GM19239 (cell line): Measurements from ENCODE around the gene THSD7B.

Experiments used
- DNase-seq: peaks from one replicate; pipeline ENCODE4 v3.0.0; 2011; ENCODE audit warnings: low spot score; ENCODE audit not compliant: insufficient read length
- FAIRE-seq: peaks from 2 replicates; lab custom pipeline; 2011; peaks lifted over from hg19 to GRCh38; lab: Jason Lieb, UNC

THSD7B gene

GRCh38 chr2:136809998-136810397, 44.7 kb downstream of the THSD7B start:
- no peak for FAIRE-seq
- DNase-seq: no peak

GRCh38 chr2:136818839-136819238, 53.5 kb downstream of the THSD7B start:
- FAIRE-seq (no peak), DNase-seq (no peak)

GRCh38 chr2:136823291-136823690, 57.9 kb downstream of the THSD7B start:
- FAIRE-seq: no peak

GRCh38 chr2:136828162-136828561, 62.8 kb downstream of the THSD7B start:
- no peak for DNase-seq
- FAIRE-seq: no peak

More at GRCh38 chr2:136823291-136823690, 57.9 kb downstream of the THSD7B start:
- no peak for DNase-seq

DNA sequence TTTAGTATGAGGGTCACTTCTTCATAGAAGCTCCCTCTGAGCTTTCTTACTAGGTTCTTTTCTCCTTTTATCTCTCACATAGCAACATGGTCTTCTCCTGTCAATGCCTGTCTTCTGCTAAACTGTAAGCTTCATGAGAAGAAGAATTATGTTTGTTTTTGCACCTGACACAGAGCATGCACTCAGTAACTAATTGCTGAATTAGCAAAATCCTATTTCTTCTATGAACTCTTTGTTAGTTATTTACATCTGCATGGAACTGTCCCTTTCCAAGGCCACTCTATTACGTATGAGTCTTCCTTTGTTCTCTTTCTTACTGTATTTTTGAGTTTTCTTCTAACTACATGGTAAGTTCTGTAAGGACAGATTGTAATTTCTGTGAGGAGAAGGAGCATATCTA, 63.4 kb downstream of the THSD7B start:
- DNase-seq (no peak), FAIRE-seq (no peak)

GRCh38 chr2:136844546-136844945, 79.2 kb downstream of the THSD7B start:
- no peak for DNase-seq
- no peak for FAIRE-seq

DNA sequence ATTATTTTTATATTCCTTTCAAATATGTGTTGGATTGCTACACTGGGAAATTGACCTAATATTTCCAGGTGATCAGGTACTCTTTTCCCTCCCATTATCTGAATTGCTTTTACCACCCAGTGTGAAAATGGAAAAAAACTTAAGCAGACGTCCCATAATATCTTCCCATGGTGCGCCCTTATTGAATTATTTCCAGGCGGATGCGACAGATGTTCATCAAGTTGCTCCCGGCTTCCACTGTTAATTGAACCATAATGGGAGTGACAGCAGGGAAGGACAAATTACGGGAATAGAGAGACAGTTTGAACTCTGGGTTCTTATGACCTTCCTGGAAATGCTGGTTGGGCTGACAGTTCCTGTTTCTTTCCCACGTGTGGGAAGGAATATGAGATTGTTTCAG, 93.3 kb downstream of the THSD7B start:
- FAIRE-seq (no peak), DNase-seq (no peak)

- FAIRE-seq: no peak
Measured at GRCh38 chr2:136860443-136860958, 95.2 kb downstream of the THSD7B start.

GRCh38 chr2:136863468-136863867, 98.1 kb downstream of the THSD7B start:
- no peak for DNase-seq
- FAIRE-seq: no peak

More at GRCh38 chr2:136860443-136860958, 95.2 kb downstream of the THSD7B start:
- DNase-seq: no peak

- FAIRE-seq (no peak), DNase-seq (no peak)
Measured at GRCh38 chr2:136863874-136864273, 98.5 kb downstream of the THSD7B start.

DNA sequence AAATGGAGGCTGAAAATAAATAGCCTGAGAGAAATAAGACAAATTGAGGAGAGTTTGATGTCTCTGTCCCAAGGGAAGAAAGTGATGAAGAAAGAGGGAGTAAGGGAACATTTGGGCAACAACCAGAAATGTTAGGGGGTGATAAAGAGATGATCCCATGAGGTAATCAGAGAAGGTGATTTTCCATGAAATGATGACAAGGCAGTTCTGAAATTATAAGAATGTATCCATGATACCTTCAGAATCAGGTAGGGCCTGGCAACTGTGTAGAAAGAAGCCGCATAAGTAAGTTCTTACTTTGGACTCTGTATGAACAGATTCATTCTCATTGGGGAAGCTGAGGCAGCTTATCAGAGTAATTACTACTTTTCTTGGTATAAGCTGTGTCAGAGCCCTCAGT, 106.1 kb downstream of the THSD7B start:
- DNase-seq: no peak
- FAIRE-seq: no peak

DNA sequence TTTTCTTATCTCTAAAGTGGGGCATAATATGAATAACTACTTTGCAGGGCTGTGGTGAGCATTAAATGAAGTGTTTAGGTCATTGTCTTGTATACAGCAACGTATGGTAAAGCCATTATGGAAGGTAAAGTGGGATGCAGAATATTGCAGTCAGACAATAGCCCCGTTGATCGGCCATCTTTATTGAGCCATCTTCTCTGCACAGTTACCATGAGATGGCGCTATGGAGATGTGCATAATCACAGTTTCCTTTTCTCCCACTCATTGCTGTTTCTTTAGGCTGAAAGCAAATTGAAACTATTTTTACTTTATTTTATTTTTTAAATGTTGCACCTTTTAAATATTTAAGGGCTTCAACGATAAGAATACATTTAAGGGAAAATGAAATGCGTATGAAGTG, 108.9 kb downstream of the THSD7B start:
- FAIRE-seq: no peak
- no peak for DNase-seq

GRCh38 chr2:136891100-136891499, 125.8 kb downstream of the THSD7B start:
- DNase-seq (no peak), FAIRE-seq (no peak)

DNA sequence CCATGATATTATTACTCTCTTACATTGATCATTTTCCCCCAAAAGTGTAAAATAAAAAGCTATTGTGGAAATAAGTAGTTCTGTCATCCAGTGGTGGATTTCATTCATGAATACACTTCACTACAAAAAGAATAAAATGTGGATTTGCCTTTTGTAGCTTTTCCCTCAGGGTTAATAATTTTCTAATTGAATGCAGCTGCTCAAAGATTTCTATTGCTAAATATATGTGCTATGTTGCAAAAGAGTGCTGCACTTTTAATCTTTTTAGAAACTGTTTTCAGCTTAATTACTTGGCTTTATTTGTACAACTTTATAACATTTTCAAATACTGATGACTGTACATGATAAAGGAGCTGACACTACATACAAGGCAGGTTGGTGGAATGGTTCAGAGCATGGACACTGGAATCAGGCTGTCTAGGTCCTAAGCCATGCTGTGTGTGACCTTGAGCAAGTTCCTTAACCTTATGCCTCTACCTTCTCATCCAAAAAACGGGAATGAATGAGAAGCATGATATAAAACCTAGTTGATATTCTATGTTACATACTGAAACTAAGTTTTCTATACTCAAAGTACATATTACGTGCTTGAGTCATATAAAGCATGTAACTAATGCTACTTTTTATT, 128.8 kb downstream of the THSD7B start:
- FAIRE-seq (no peak), DNase-seq (no peak)

DNA sequence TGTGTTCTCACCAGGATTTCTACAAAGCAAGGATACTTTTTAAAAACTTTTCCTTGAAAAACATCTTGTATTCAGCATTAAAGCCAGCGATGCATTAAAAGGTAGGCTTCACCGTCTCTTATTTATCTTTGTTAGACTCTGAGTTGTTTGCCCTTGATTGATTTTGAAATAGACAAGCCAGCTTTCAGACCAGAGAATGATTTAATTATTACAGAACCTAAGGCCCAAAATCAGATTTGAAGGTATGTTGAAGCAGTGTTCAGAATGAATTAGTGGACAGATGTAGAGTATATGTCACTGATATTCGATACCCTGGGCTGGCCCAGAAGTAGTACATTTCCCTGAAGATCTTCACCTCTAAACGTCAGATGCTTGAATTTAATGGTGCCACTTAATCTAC, 136.4 kb downstream of the THSD7B start:
- no peak for FAIRE-seq
- no peak for DNase-seq

GRCh38 chr2:136905779-136906178, 140.4 kb downstream of the THSD7B start:
- FAIRE-seq (no peak), DNase-seq (no peak)

DNA sequence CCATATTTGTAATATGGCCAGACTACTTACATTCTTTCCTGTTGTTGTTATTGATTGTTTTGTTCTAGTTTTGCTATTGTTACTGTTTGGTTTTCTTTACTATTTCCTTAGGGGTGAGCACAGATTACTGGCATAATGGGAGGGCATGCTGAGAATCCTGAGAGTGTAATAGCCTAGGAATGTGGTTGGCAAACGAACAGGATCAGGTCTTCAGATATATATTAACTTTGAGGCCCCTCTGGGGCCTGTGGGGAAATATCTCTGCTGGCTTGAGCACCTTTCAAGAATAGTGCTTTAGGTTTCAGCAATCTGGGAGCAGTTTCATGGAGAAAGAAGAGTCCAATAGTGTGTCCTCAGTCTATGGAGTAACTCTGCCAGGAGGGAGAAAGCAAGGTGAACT, 144.4 kb downstream of the THSD7B start:
- no peak for DNase-seq
- FAIRE-seq: no peak

- no peak for DNase-seq
- no peak for FAIRE-seq
Measured at GRCh38 chr2:136916131-136916530, 150.8 kb downstream of the THSD7B start.

DNA sequence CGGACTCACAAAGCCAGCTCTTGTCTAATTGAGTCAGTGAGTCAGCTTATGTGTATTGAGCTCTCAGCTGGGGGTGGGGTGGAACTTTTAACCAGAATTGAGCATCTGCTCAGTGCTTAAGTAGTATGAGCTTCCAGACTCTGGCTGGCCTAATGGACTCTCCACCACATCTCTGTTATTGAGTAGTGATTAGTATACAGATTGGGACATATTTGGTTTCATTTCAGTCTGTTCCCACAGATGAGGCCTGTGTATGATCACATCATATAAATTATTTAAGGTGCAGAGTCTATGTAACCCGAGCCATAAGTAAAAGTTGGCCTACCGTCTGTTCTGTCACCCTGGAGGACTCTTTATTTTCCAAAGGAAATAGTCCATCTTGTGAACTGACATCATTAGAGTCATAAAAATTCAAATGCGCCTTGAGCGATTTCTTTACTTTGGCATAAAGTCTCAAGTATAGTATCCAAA, 152.1 kb downstream of the THSD7B start:
- FAIRE-seq: no peak
- no peak for DNase-seq

- FAIRE-seq: no peak
- DNase-seq: no peak
Measured at GRCh38 chr2:136919682-136920081, 154.3 kb downstream of the THSD7B start.

- FAIRE-seq: no peak
- DNase-seq: no peak
Measured at GRCh38 chr2:136920652-136921333, 155.4 kb downstream of the THSD7B start.

DNA sequence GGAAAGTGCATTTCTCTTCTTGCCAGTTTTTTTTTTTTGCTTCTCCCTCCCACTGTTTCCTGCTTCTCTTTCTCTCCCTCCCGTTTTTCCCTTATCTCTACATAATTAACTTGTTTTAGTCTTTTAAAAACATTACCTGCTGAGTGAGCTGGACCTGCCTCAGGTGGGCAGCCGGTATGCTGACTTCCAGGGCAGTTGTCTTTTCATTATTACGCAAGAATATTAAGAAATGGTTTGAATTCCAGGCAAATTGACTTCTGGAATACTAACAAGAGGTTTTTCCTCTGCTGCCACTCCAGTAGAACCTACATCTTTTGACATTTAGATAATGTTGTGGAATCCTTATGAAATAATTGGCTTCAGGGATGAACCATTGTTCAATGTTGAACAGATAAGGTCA, 161.8 kb downstream of the THSD7B start:
- no peak for DNase-seq
- no peak for FAIRE-seq
